ENCODE data around the gene CDK10. TPM values are rescaled to one million over a fixed set of nuclear protein-coding genes. Genes with fewer than 3 reads are reported as not detected.

CDK10 gene
- total and polyA plus RNA-seq, 8 donors, result 74.8 to 160 (median 105) TPM

DNA sequence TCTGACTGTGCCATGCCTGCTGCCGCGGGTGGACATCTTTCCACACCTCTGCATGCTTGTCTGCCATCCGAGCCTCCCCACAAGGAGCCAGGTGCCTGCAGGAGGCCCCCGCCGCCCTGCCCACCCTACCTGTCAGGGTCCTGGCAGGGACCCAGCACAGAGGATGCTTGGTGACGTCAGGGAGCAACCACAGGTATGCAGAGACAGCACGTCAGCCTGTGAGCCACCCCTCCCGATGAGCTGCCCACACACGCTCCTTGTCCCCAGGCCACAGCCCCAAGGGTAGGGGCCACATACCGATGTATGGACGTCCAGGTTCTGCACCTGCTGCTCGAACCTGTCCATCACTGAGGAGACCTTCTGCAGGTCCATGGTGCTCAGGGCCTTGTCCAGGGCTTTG is 39.6 kb upstream of the CDK10 start:
- H3K27ac ChIP-seq, result no peak overlapping the region
- DNase-seq, result no peak
- H3K4me1 ChIP-seq, result no peaks in the 10 kb centered on the region
- H3K9me3 ChIP-seq, result no peaks in the 10 kb centered on the region
- no peak overlapping the region for H3K4me3 ChIP-seq
- TF ChIP-seq, protein P1, sequence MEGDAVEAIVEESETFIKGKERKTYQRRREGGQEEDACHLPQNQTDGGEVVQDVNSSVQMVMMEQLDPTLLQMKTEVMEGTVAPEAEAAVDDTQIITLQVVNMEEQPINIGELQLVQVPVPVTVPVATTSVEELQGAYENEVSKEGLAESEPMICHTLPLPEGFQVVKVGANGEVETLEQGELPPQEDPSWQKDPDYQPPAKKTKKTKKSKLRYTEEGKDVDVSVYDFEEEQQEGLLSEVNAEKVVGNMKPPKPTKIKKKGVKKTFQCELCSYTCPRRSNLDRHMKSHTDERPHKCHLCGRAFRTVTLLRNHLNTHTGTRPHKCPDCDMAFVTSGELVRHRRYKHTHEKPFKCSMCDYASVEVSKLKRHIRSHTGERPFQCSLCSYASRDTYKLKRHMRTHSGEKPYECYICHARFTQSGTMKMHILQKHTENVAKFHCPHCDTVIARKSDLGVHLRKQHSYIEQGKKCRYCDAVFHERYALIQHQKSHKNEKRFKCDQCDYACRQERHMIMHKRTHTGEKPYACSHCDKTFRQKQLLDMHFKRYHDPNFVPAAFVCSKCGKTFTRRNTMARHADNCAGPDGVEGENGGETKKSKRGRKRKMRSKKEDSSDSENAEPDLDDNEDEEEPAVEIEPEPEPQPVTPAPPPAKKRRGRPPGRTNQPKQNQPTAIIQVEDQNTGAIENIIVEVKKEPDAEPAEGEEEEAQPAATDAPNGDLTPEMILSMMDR (IDR thresholded peaks at IDR 0.05), result no peak
- ATAC-seq, result no peak
- H3K27me3 ChIP-seq, result no peaks in the 10 kb centered on the region
- peaks cover 0 to 74% of the 10 kb centered on the region in 2 donors for H3K36me3 ChIP-seq
- intact Hi-C loops (cut with DNase I), result no loop called here

DNA sequence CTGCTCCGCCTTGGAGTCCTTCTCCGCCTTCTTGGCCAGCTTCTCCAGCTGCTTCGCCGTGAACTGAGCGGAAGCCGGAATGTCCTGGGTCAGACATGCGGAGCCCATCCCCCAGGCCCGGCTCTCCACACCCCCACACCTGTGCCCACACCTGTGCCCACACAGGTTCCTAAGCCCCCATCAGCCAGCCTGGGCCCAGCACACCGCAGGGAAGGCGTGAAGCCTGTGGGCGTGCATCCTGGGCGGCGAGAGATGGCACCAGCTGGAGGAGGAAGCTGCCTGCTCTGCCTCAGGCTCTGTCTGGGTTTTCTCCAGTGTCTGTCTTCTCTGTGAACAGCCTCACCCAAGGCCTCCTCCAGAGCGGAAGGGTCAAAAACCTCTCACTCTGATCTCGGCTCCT is 34.9 kb upstream of the CDK10 start:
- no peak for ATAC-seq
- TF ChIP-seq, protein P1 (IDR thresholded peaks at IDR 0.05), result no peak
- peaks cover 0 to 66% of the 10 kb centered on the region in 2 donors for H3K36me3 ChIP-seq

DNA sequence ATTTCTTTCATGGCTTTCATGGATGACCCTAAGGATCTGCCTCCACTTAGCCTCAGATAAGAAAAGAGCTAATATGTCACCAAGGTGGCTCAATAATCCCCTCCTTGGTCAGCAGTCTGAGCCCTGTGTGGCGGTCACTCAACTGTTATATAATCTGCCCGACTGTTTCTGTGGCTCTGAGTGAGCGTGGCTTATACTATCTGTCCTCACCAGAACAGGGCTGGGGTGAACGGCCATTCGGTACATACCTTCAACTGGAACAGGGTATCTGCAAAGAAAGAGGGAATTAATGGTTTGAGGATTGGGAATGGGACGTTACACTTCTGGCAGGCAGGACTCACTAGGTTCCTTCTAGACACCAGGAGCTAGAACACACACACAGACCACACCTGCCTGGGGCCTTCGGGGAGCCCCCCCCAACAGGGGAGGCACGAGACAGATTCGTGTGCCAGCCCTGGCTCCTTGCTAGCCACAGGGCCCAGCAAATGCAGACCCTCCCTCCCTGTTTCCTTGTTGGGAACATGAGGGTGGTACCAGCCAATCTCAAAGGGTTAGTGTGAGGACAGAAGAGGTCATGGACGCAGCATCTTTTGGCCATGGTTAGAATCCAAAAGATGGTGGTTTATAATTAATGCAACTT is 32.7 kb upstream of the CDK10 start:
- H3K27ac ChIP-seq, result no peak overlapping the region
- H3K9me3 ChIP-seq, result no peaks in the 10 kb centered on the region
- H3K27me3 ChIP-seq, result no peaks in the 10 kb centered on the region
- H3K36me3 ChIP-seq, result peaks cover 0 to 51% of the 10 kb centered on the region in 2 donors
- TF ChIP-seq, protein P1 (IDR thresholded peaks at IDR 0.05), result no peak
- peaks cover 9 to 20% of the 10 kb centered on the region in 2 donors for H3K4me1 ChIP-seq
- no peak for ATAC-seq
- intact Hi-C loops (cut with DNase I), result no loop called here
- DNase-seq, result no peak
- H3K4me3 ChIP-seq, result no peak overlapping the region

More for the DNA sequence above, 34.9 kb upstream of the CDK10 start:
- H3K27me3 ChIP-seq, result no peaks in the 10 kb centered on the region
- H3K4me1 ChIP-seq, result peaks cover 3 to 10% of the 10 kb centered on the region in 2 donors
- H3K4me3 ChIP-seq, result no peak overlapping the region
- H3K9me3 ChIP-seq, result no peaks in the 10 kb centered on the region
- no peak for DNase-seq
- H3K27ac ChIP-seq, result no peak overlapping the region
- intact Hi-C loops (cut with DNase I), result no loop called here

DNA sequence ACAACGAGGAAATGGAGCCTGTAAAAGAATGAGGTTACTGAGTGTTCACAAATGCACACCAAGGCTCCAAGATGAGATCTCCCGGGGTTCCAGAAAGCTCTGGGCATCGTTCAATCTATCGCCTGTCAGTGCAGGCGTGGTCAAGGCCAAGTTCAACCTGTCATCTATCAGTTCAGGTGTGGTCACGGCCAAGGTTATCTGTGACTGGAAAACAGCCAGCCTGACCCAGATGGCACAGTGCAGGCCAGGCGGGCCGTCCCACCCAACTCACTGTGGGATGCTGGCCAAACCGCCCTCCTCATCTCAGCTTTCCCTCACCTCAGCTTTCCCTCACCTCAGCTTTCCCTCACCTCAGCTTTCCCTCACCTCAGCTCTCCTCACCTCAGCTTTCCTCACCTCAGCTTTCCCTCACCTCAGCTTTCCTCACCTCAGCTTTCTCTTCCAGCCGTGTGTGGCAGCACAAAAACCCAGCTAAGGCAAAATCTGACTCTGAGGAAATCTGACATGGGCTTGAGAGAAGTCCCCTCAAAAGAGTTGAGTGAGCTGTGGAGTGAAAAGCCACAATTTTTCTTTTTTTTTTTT is 31.3 kb upstream of the CDK10 start:
- Histone ChIP-seq H3K27me3 (no peaks in the 10 kb centered on the region), H3K9me3 (no peaks in the 10 kb centered on the region), H3K4me3 (no peak overlapping the region), H3K4me1 (peaks cover 12 to 31% of the 10 kb centered on the region in 2 donors), H3K36me3 (peaks cover 0 to 37% of the 10 kb centered on the region in 2 donors), H3K27ac (no peak overlapping the region)
- no peak for DNase-seq
- intact Hi-C loops (cut with DNase I), result no loop called here
- TF ChIP-seq, protein P1 (IDR thresholded peaks at IDR 0.05), result no peak
- ATAC-seq, result no peak

DNA sequence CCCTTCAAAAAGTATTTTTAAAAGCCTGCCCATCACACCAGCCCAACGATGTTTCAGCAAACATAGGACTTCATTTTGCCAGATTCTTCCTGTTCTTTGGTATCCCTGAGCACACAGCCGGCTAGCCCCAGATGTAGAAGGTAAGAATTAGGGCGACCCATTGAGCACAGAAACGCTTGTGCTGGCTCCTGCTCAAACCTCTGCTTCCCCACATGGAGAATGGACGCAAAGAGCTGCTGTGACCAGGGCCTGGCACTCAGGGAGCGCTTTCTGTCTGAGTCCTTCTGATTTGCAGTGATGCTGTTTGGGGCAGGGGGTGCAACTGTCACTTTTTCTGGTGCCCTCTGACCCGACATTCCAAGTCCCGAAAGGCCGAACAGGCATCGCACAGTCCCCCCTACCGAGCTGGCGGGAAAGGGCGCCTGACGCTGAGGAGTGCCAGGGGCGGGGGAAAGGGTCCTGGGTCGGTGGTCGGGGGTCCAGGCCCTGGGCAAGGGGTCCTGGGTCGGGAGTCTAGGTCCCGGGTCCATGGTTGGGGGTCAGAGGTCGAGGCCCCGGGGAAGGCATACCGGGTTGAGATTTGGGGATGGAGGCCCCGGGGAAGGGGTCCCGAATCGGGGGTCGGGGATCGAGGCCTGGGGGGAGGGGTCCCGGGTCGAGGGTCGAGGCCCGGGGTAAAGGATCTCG is 29.9 kb upstream of the CDK10 start:
- peak in 1 of 4 donors; percentile 77 for DNase-seq
- peak overlapping the region; percentile 96 to 98 for H3K4me3 ChIP-seq
- TF ChIP-seq, protein P1 (IDR thresholded peaks at IDR 0.05), result no peak
- peak overlapping the region in 1 of 2 donors; percentile 87 for H3K27ac ChIP-seq
- H3K27me3 ChIP-seq, result no peaks in the 10 kb centered on the region
- intact Hi-C loops (cut with DNase I), result no loop called here
- no peaks in the 10 kb centered on the region for H3K9me3 ChIP-seq
- H3K4me1 ChIP-seq, result peaks cover 12 to 36% of the 10 kb centered on the region in 2 donors
- H3K36me3 ChIP-seq, result peaks cover 0 to 29% of the 10 kb centered on the region in 2 donors
- ATAC-seq, result no peak

Measured in left lung (tissue), 10 donors.